GM12878 (cell line): Measurements from ENCODE around the gene PAX7. TPM values are rescaled to one million over a fixed set of nuclear protein-coding genes. Genes with fewer than 3 reads are reported as not detected.

Source experiments
- ATAC-seq: fragments of 200-7000 bp; cut with Tn5 transposase; 3 replicates; pipeline ENCODE4 v1.9.1; 2020; ENCODE audit warnings: mild to moderate bottlenecking, moderate library complexity
- BruUV-seq: library from RNA; stranded (reverse); fragments of 400-500 nt; replicated peaks from 2 replicates; lab custom pipeline; 2021; lab: Mats Ljungman, UMichigan
- CTCF ChIA-PET: fragments of 300-600 bp; sonication (Branson Sonifier 250); formaldehyde crosslinking; extraction: SDS; loops from one replicate; lab custom pipeline; 2021; ENCODE audit warnings: inconsistent platforms; lab: Yijun Ruan, JAX
- POLR2A ChIA-PET: fragments of 350-600 bp; formaldehyde crosslinking; extraction: SDS; loops from one replicate; lab custom pipeline; 2021; ENCODE audit warnings: inconsistent platforms; lab: Charles Lee
- RAD21 ChIA-PET: fragments of 300-600 bp; sonication (Branson Sonifier 250); formaldehyde crosslinking; loops from one replicate; lab custom pipeline; 2023; ENCODE audit warnings: antibody characterized with exemption; ENCODE audit not compliant: unreplicated experiment; lab: Charles Lee
- SMC1A ChIA-PET: fragments of 300-600 bp; sonication (Branson Sonifier 250); formaldehyde crosslinking; loops from one replicate; lab custom pipeline; 2023; ENCODE audit not compliant: unreplicated experiment, uncharacterized antibody; lab: Charles Lee
- DNase-seq: peaks from one replicate; pipeline ENCODE4 v3.0.0-alpha.2; 2011; ENCODE audit warnings: low read depth, low spot score
- FAIRE-seq: peaks from 3 replicates; lab custom pipeline; 2011; peaks lifted over from hg19 to GRCh38; lab: Jason Lieb, UNC
- H2AFZ ChIP-seq: 2 replicates; pipeline ENCODE4 v1.6.0; 2011; ENCODE audit warnings: low read depth, low read length, control low read depth; ENCODE audit not compliant: control insufficient read depth
- H3K27ac ChIP-seq: 2 replicates; pipeline ENCODE4 v1.5.1; 2011; ENCODE audit warnings: control low read depth; ENCODE audit not compliant: control insufficient read depth, insufficient read depth
- H3K27me3 ChIP-seq, 2 experiments: replicated peaks in 1 of 2; 2 replicates each; pipeline versions ENCODE4 v1.6.0 to v1.6.1; 2011; ENCODE audit warnings: low read length in 1 of 2; ENCODE audit not compliant: control insufficient read depth in 2 of 2, insufficient read depth in 2 of 2
- H3K36me3 ChIP-seq, 2 experiments: 2 replicates each; pipeline ENCODE4 v1.5.1; 2011; ENCODE audit warnings: low read length in 1 of 2; ENCODE audit not compliant: control insufficient read depth in 2 of 2, insufficient read depth in 2 of 2
- H3K4me1 ChIP-seq: 2 replicates; pipeline ENCODE4 v1.6.1; 2011; ENCODE audit warnings: mild to moderate bottlenecking, low read length, moderate library complexity, mixed read lengths; ENCODE audit not compliant: control insufficient read depth, insufficient read depth
- H3K4me2 ChIP-seq: 2 replicates; pipeline ENCODE4 v1.6.0; 2011; ENCODE audit warnings: control low read depth; ENCODE audit not compliant: control insufficient read depth, insufficient read depth
- H3K4me3 ChIP-seq: fragments of 200-600 bp; sonication (generic); 2 replicates; pipeline ENCODE4 v1.5.1; 2016
- H3K79me2 ChIP-seq: 2 replicates; pipeline ENCODE4 v1.6.0; 2011; ENCODE audit warnings: low read length; ENCODE audit not compliant: control insufficient read depth, insufficient read depth
- H3K9ac ChIP-seq: 2 replicates; pipeline ENCODE4 v1.8.0; 2011; ENCODE audit warnings: low read length, control low read depth, mixed read lengths; ENCODE audit not compliant: control insufficient read depth, insufficient read depth
- H3K9me3 ChIP-seq: replicated peaks from 3 replicates; pipeline ENCODE4 v1.5.1; 2011; ENCODE audit warnings: mild to moderate bottlenecking, low read length; ENCODE audit not compliant: control insufficient read depth, insufficient read depth
- H4K20me1 ChIP-seq: 2 replicates; pipeline ENCODE4 v1.6.0; 2011; ENCODE audit not compliant: control insufficient read depth, insufficient read depth
- EGR1 ChIP-seq, 2 experiments: IDR thresholded peaks; 1 replicate in 1 of 2; 2 replicates in 1 of 2; pipeline ENCODE4 v1.6.1; 2011 to 2012; ENCODE audit warnings: low read depth in 2 of 2, low read length in 2 of 2, borderline replicate concordance in 1 of 2, mild to moderate bottlenecking in 1 of 2, moderate library complexity in 1 of 2
- KAT2A ChIP-seq: conservative IDR thresholded peaks from 2 replicates; pipeline ENCODE4 v1.6.1; 2011; ENCODE audit warnings: low read depth, low read length; ENCODE audit not compliant: control insufficient read depth
- RBBP5 ChIP-seq: fragments of 200-600 bp; sonication (generic); conservative IDR thresholded peaks from 2 replicates; pipeline ENCODE4 v1.6.1; 2016
- RUNX3 ChIP-seq: IDR thresholded peaks from 2 replicates; pipeline ENCODE4 v1.6.1; 2012; ENCODE audit warnings: low read length, inconsistent platforms
- SMAD1 ChIP-seq: fragments of 450-650 bp; IDR thresholded peaks from 2 replicates; pipeline ENCODE4 v1.6.1; 2018; ENCODE audit warnings: mild to moderate bottlenecking, low read depth; ENCODE audit not compliant: partially characterized antibody
- SMC3 ChIP-seq: IDR thresholded peaks from 2 replicates; pipeline ENCODE4 v1.6.1; 2011; ENCODE audit warnings: low read length, improper control_type of control experiment, borderline replicate concordance
- SREBF1 ChIP-seq: IDR thresholded peaks from 2 replicates; pipeline ENCODE4 v1.6.1; 2012; ENCODE audit warnings: mild to moderate bottlenecking, low read length
- SREBF2 ChIP-seq: IDR thresholded peaks from 2 replicates; pipeline ENCODE4 v1.6.1; 2012; ENCODE audit warnings: mild to moderate bottlenecking, low read length
- STAT3 ChIP-seq: IDR thresholded peaks from 2 replicates; pipeline ENCODE4 v1.6.1; 2011; ENCODE audit warnings: low read depth, low read length, improper control_type of control experiment
- SUZ12 ChIP-seq: fragments of 200-600 bp; sonication (generic); IDR thresholded peaks from one replicate; pipeline ENCODE4 v1.6.1; 2018; ENCODE audit warnings: antibody characterized with exemption, mild to moderate bottlenecking; ENCODE audit not compliant: unreplicated experiment
- TAF1 ChIP-seq: IDR thresholded peaks from 2 replicates; pipeline ENCODE4 v1.6.1; 2011; ENCODE audit warnings: mild to moderate bottlenecking, low read depth, low read length, borderline replicate concordance
- WGBS: methylation state at CpG from one replicate; pipeline ENCODE4 v1.1.6; 2016; ENCODE audit warnings: low lambda C conversion rate; ENCODE audit not compliant: insufficient replicate concordance, insufficient coverage; ENCODE audit errors: missing lambda C conversion rate; 5-methylcytosine and 5-hydroxymethylcytosine counted together
- in situ Hi-C: fragments of 300-500 bp; cut with MboI; formaldehyde crosslinking; loops from 9 replicates; pipeline ENCODE4 v1.14.3; 2018; ENCODE audit warnings: mixed read lengths
- intact Hi-C: fragments of 100-400 bp; cut with micrococcal nuclease; formaldehyde crosslinking; loops from one replicate; pipeline ENCODE4 v1.14.2; 2022; ENCODE audit not compliant: unreplicated experiment
- polyA plus RNA-seq, 11 experiments: library from polyadenylated mRNA; depleted of rRNA in 4 of 11; unstranded in 6 of 11; stranded (reverse) in 5 of 11; fragments of >200 nt; fragmentation: Nextera tagmentation in 4 of 11; fragmentation: Illumina TruSeq in 1 of 11; extraction: Ambion mirVana in 4 of 11; extraction: Trizol in 1 of 11; gene quantifications; 1 replicate in 1 of 11; 2 replicates in 10 of 11; pipeline versions ENCODE4 v1.2.1 to v1.2.3, GENCODE V29; 2011 to 2016; ENCODE audit warnings: inconsistent platforms in 2 of 11, missing spikeins in 2 of 11, low read depth in 1 of 11
- total RNA-seq, 4 experiments: library from RNA; depleted of rRNA in 3 of 4; stranded (reverse); fragments of >200 nt in 3 of 4; fragmentation: Illumina TruSeq in 1 of 4; extraction: Trizol in 1 of 4; gene quantifications; 2 replicates each; pipeline versions ENCODE4 v1.2.1 to v1.2.3, GENCODE V29; 2013 to 2021
- TF ChIP-seq, protein P1 (sequence below): IDR thresholded peaks from 2 replicates; pipeline ENCODE4 v1.6.1; 2011; ENCODE audit warnings: low read depth, low read length, improper control_type of control experiment, borderline replicate concordance
- TF ChIP-seq, protein P2 (sequence below): IDR thresholded peaks from 2 replicates; pipeline ENCODE4 v1.6.1; 2012; ENCODE audit warnings: mild to moderate bottlenecking, low read depth, low read length

PAX7 gene
- total and polyA plus RNA-seq, 10 of the 15 experiments (the other 5 are each of a cell fraction or from before 2014, with no cell fraction given): not detected

DNA sequence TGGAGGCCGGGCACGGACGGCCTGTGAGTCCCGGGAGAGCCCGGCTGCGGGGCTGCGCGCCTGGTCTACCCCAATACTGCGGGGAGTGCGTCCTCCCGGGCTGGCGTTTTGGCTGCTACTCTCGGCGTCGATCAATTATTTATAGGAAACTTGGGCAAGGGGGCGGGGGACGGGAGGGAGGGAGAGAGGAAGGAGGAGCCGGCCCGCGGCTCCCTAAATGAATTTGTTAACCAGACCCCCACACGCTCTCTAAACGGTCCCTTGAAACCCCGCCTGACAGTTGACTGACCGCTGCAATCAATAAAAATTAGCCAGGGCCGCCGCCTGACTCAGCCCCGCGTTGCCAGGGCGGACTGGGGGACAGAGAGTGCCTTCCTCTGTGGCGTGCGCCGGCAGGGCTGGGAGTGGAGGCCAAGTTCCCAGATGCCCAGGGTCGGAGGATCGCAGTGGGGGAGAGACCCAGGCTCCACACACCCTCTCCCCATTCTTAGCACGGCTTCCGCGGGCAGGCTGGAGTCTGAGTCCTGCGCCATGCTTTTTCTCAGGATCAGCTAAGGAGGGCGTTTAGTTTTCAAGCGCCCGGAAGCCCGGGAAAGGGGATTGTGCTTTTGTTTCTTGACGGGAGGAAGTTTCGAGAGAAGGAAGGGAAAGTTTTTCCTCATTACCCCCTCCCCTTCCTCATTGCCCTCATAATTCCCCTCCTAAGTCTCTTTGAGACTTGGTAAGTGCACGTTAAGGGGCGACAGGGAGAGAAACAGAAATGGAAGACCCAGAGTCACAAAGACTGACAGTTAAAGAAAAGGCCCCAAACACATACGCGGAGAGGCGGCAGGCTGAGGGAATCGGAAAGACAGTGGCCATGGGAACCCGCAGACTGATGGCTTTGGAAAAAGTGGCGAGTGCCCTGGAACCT is 6.2 kb downstream of the PAX7 start:
- TF ChIP-seq SUZ12 (peak; percentile 65), EGR1 (IDR thresholded peaks at IDR 0.05; ENCODE audit: borderline replicate concordance in 1 of 2, low read depth in 2 of 2, low read length in 2 of 2) (no peak)
- no peak overlapping the region for H3K4me3 ChIP-seq
- H3K9me3 ChIP-seq: no peaks in the 10 kb centered on the region
- FAIRE-seq (no peak), DNase-seq (no peak), ATAC-seq (no peak)
- H4K20me1 ChIP-seq: no peaks in the 10 kb centered on the region
- in situ Hi-C loops (no loop called here), intact Hi-C loops (no loop called here)
- RAD21 ChIA-PET: no interaction called here
- no peaks in the 10 kb centered on the region for H3K36me3 ChIP-seq
- no peaks in the 10 kb centered on the region for H3K4me1 ChIP-seq
- no peak overlapping the region for H3K27ac ChIP-seq
- no peak overlapping the region for H3K4me2 ChIP-seq
- CTCF ChIA-PET: no interaction called here
- H3K79me2 ChIP-seq: no peaks in the 10 kb centered on the region
- peaks cover 26 to 32% of the 10 kb centered on the region in 2 experiments for H3K27me3 ChIP-seq
- no TSS peak for BruUV-seq
- no peak overlapping the region for H2AFZ ChIP-seq
- POLR2A ChIA-PET: no interaction called here
- SMC1A ChIA-PET: no interaction called here
- H3K9ac ChIP-seq: no peak overlapping the region
- 18% methylated on average over 42 of the region's 52 CpGs for WGBS

DNA sequence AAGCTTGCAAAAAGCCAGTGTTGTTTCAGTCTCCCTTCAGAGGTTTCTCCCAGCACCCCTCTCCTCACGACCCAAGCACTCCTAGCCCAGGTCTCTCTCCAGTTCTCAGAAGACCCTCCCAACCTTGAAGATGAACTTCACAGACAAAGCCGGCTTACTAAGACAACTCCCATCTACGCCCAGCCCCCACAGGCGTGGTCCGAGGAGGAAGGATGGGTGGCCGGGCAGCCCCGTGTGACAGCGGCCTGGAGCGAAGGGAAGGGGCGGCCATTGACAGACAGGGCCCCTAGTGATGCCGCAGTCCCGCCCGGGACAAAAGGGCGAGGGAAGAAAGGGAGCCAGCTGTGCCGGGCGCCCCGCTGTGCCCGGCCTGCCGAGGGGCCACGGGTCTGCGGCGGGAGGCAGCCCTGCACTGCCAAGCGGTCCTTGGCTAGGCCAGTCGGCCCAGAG is 6.9 kb downstream of the PAX7 start:
- intact Hi-C loops (no loop called here), in situ Hi-C loops (no loop called here)
- Histone ChIP-seq H3K4me2 (no peak overlapping the region), H3K9ac (no peak overlapping the region), H3K4me1 (no peaks in the 10 kb centered on the region), H3K36me3 (no peaks in the 10 kb centered on the region), H3K27ac (no peak overlapping the region), H3K27me3 (peaks cover 26 to 36% of the 10 kb centered on the region in 2 experiments), H3K79me2 (no peaks in the 10 kb centered on the region), H3K9me3 (no peaks in the 10 kb centered on the region), H2AFZ (no peak overlapping the region), H3K4me3 (no peak overlapping the region), H4K20me1 (no peaks in the 10 kb centered on the region)
- no peak for ATAC-seq
- ChIA-PET POLR2A (no interaction called here), RAD21 (no interaction called here), SMC1A (no interaction called here), CTCF (no interaction called here)
- no peak for FAIRE-seq
- WGBS: 26% methylated on average over 19 of the region's 24 CpGs
- no peak for DNase-seq
- no TSS peak for BruUV-seq
- TF ChIP-seq TAF1 (no peak), KAT2A (no peak), STAT3 (no peak), SREBF2 (no peak), SMC3 (no peak), SREBF1 (no peak), SMAD1 (no peak), RUNX3 (no peak), RBBP5 (no peak)
- TF ChIP-seq, protein P1, sequence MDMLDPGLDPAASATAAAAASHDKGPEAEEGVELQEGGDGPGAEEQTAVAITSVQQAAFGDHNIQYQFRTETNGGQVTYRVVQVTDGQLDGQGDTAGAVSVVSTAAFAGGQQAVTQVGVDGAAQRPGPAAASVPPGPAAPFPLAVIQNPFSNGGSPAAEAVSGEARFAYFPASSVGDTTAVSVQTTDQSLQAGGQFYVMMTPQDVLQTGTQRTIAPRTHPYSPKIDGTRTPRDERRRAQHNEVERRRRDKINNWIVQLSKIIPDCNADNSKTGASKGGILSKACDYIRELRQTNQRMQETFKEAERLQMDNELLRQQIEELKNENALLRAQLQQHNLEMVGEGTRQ: no peak
- TF ChIP-seq, protein P2, sequence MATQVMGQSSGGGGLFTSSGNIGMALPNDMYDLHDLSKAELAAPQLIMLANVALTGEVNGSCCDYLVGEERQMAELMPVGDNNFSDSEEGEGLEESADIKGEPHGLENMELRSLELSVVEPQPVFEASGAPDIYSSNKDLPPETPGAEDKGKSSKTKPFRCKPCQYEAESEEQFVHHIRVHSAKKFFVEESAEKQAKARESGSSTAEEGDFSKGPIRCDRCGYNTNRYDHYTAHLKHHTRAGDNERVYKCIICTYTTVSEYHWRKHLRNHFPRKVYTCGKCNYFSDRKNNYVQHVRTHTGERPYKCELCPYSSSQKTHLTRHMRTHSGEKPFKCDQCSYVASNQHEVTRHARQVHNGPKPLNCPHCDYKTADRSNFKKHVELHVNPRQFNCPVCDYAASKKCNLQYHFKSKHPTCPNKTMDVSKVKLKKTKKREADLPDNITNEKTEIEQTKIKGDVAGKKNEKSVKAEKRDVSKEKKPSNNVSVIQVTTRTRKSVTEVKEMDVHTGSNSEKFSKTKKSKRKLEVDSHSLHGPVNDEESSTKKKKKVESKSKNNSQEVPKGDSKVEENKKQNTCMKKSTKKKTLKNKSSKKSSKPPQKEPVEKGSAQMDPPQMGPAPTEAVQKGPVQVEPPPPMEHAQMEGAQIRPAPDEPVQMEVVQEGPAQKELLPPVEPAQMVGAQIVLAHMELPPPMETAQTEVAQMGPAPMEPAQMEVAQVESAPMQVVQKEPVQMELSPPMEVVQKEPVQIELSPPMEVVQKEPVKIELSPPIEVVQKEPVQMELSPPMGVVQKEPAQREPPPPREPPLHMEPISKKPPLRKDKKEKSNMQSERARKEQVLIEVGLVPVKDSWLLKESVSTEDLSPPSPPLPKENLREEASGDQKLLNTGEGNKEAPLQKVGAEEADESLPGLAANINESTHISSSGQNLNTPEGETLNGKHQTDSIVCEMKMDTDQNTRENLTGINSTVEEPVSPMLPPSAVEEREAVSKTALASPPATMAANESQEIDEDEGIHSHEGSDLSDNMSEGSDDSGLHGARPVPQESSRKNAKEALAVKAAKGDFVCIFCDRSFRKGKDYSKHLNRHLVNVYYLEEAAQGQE: no peak
